ENCODE data around the gene SLC9A1.

SLC9A1 gene

DNA sequence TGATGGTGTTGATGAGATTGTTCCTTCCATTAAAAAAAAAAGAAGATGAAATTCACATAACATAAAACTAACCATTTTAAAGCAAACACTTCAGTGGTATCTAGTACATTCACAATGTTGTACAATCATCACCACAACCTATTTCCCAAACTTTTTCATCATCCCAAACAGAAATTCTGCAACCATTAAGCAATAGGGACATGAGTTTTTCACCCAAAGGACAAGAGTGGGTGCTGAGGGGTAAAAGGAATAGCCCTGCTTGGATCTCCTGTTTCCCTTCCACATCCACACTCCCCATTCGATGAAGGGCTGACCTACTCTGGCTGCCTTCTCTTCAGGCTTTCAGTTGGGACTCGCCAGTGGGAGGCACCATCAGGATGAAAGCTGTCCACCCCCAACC, 59.3 kb downstream of the SLC9A1 start:
- Histone ChIP-seq H3K4me3 (no peak overlapping the region), H3K27ac (no peak overlapping the region)

DNA sequence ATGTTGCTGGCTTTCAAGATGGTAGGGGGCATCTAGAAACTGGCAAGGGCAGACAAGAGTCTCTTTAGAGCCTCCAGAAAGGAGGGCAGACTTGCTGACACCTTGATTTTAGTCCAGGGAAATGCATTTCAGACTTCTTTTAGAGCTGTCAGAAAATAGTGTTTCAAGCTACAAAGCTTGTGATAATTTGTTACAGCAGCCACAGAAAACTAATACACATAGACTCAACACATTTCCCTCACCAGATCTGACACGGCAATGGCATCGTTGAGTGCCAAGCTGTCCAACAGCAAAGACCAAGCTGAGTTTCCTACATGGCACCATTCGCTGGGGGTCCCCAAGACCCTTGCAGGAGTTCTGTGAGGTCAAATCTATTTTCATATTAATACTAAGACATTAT, 62.0 kb downstream of the SLC9A1 start:
- Histone ChIP-seq H3K27ac (no peak overlapping the region), H3K4me3 (no peak overlapping the region)

DNA sequence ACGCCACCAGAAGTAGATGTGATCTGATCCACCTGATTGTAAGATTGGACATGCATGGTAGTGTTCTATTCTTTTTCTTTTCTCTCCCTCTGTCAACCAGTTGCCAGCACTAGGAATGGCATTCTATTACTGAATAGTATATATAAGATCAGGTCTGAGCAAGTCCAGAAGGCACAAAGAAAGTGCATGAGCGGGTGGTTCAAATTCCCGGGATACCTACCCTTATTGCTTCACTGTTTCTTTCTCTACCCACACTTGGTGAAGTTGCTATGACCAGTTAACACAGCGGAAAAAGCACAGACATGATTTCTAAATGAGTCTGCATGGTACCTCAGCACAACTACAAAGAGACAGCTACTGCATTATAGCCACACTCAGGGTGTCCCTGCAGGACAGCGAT, 64.0 kb downstream of the SLC9A1 start:
- Histone ChIP-seq H3K27ac (no peak overlapping the region), H3K4me3 (no peak overlapping the region)

GRCh38 chr1:27087371-27088220, 67.3 kb downstream of the SLC9A1 start:
- no peak overlapping the region for H3K4me3 ChIP-seq
- H3K27ac ChIP-seq = no peak overlapping the region

- H3K27ac ChIP-seq = no peak overlapping the region
These were observed 68.3 kb downstream of the SLC9A1 start for GRCh38 chr1:27086628-27087027.

DNA sequence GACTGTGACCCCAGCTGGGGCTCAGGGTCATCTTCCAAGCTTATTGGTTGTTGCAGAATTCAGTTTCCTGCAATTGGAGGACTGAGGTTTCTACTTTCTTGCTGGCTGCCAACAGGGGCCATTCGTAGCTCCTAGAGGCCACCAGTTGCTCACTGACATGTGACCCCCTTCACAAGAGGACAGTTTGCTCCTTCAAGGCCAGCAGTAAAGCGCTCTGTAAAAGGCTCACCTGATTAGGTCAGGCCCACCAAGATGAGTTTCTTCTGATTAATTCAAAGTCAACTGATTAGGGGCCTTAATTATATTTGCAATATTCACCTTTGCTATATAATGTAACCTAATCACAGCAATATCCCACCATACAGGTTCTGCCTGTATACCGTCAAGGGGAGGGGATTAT, 68.9 kb downstream of the SLC9A1 start:
- no peak overlapping the region for H3K27ac ChIP-seq
- H3K4me3 ChIP-seq = no peak overlapping the region

More at GRCh38 chr1:27086628-27087027, 68.3 kb downstream of the SLC9A1 start:
- H3K4me3 ChIP-seq = no peak overlapping the region

DNA sequence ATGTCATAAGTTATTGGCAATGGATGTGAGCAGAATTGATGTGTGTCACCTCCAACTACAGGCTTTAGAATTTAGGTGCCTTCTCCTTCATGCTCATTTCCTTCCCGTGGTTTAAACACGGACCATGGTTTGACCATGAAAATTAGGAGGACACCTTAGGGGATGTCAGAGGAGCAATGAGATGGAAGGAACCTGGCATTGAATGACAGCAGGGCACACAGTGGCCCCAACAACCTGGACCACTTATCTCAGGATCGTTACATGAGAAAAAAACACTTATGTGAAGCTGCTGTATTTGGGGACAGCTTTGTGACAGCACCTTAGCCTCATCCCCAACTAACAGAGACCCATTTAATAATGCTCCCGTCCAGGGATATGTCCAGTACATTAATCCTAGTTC, 70.8 kb downstream of the SLC9A1 start:
- Histone ChIP-seq H3K4me3 (no peak overlapping the region), H3K27ac (no peak overlapping the region)

GRCh38 chr1:27077968-27078367, 77.0 kb downstream of the SLC9A1 start:
- Histone ChIP-seq H3K27ac (no peak overlapping the region), H3K4me3 (no peak overlapping the region)

GRCh38 chr1:27076803-27077202, 78.1 kb downstream of the SLC9A1 start:
- Histone ChIP-seq H3K27ac (no peak overlapping the region), H3K4me3 (no peak overlapping the region)

DNA sequence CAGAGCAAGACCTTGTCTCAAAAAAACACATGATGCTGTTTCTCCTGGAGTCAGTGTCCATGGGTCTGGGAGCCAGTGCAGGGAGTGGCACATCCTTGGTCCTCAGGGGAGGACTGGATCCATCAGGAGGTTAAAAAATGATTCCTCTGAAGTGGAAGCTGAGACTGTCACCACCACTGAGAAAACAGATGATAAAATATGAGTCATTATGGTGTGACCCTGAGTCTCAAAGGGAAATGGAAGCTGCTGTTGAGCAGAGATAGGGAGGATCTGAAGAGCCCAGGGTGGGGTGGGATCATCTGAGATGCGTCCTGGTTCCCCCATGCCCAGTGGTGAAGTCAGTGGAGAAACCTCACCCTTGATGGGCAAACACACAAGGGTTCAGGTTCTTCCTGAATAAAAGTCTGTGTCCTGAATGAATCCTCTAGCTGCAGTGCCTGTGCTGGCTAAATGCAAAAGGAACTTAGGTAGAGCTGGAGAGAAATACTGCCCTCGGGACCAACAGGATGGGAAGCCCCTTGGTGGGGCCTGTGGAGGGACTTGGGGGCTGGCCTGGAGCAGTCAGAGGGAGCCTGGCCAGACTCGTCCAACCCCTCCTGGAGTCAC, 80.6 kb downstream of the SLC9A1 start:
- no peak overlapping the region for H3K4me3 ChIP-seq
- H3K27ac ChIP-seq = peak overlapping the region in 3 of 21 experiments; percentile 22 to 41 (median 28)

- no peak overlapping the region for H3K4me3 ChIP-seq
- H3K27ac ChIP-seq = peak overlapping the region in 7 of 21 experiments; percentile 16 to 62 (median 48)
These were observed 83.9 kb downstream of the SLC9A1 start for GRCh38 chr1:27071049-27071416.

- no peak overlapping the region for H3K4me3 ChIP-seq
- peak overlapping the region in 8 of 21 experiments; percentile 2 to 76 (median 50) for H3K27ac ChIP-seq
These were observed 84.4 kb downstream of the SLC9A1 start for GRCh38 chr1:27070390-27071048.

DNA sequence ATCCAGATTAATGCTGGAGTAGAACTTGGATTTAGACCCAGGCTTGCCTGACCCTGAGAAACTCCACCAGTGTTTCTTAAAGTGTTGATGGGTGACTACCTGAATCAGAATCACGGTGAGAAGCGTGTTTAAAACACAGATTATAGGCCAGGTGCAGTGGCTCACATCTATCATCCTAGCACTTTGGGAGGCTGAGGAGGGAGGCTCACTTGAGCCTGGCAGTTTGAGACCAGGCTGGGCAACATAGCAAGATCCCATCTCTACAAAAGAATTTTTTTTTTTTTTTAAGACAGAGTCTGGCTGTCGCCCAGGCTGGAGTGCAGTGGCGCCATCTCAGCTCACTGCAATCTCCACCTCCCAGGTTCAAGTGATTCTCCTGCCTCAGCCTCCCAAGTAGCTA, 86.0 kb downstream of the SLC9A1 start:
- H3K4me3 ChIP-seq = no peak overlapping the region
- no peak overlapping the region for H3K27ac ChIP-seq

- Histone ChIP-seq H3K27ac (peak overlapping the region in 3 of 21 experiments; percentile 20 to 59 (median 36)), H3K4me3 (no peak overlapping the region)
These were observed 88.8 kb downstream of the SLC9A1 start for GRCh38 chr1:27065999-27066630.

DNA sequence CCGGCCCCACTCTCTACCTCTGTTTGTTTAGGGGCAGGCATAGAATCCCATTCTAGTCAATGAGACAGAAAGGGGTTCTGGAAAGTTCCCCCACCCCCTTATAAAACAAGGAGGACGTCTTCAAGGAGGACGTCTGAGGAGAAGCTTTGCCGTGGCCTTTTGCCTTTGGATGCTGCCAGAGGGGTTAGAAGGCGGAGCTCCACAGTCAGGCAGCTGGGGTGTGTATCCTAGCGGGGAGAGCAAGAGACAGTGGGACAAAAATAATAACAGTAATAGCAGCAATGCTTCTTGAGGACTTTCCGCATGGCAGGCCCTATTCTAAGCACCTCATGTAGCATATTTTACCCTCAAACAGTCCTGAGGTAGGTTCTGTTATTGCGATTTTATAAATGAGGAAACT, 94.0 kb downstream of the SLC9A1 start:
- Histone ChIP-seq H3K27ac (peak overlapping the region in 6 of 21 experiments; percentile 11 to 69 (median 31)), H3K4me3 (no peak overlapping the region)

DNA sequence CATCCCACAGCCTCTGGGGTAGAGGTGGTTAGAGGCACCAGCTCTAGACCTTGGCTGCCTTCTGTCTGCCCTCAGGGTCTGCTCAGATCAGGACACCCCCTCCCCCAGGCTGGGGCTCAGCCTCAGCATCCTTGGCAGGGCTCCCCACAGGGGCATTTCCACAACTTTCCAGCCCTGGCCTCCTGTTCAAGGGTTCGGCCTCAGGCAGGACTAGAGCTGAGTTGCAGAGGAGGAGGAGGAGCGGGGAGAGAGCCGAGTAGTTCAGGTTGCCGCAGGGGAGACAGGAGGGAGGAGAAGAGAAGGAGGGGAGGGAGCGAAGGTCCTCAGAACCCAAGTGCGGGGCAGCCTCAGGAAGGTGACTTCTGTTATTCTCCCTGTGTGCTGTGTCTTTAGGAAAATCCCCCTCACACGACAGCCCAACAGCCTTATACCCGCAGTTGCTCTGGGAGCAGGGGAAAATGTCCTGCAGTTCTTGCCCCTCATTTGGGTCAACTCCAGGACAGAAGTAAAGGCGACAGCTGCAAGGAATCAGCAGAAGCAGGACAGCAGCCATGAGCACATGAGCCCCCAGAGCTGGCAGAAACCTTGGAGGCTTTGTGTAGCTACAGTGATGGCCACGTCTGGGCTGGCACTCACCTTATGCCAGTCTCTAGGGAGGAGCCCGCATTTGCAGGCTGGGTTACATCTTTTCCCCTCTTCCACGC, 95.8 kb downstream of the SLC9A1 start:
- Histone ChIP-seq H3K27ac (peak overlapping the region in 2 of 21 experiments; percentile 1 to 66), H3K4me3 (no peak overlapping the region)

DNA sequence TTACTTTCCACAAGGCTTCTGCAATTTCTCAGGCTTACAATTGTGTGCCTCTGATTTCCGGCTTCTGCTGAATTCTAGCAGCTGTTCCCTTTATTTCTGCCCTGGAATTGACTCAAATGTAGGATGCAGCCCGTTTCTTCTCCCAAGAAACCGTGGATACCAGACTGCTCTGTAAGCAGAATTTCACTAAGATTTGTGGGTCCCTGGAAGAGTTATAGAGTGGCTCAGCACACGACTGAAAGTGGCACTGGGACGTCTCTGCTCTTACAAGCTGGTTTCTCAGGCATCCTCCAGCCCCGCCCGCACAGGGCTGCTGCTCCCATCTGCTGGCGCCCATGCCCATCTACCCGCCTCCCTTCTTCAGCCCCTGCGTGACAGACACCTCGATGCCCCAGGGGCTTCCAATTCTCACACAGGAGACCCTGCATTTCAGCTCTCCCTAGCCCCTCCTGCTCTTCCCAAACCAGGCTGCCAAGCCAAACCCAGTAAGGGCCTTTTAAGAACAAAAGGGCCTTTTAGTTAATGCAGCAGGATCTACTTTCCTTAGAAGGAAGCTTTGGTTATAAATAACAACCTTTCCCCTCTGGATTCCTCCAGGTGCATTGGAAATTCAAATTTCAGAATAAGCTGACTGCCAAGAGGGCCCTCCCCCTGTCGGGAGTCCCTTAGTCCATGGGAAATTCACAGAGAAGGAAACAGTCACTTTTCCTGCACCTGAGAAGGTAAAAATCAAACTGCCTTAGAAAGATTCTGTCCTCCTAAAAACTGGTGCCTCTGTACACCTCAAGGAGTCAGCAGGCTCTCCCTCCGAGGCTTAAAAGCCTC, 96.9 kb downstream of the SLC9A1 start:
- H3K4me3 ChIP-seq = no peak overlapping the region
- peak overlapping the region in 7 of 21 experiments; percentile 10 to 75 (median 44) for H3K27ac ChIP-seq

DNA sequence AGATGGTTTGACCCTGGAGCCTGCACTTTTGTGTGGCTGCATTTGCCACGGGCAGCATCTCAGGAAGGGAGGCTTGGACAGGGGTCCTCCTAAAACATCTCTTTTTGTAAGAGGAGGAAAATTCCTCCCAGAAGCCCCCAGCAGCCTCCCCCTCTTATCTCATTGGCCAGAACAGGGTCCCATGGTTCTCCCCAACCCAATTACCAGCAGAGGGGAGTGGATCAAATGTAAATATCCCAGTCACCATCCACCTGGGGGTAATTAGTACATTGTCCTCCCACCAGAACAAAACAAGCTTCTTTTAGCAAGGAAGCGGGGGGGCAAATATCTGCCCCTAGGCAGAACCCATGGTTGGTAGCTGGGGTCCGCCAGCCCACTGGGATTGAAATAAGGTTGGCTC, 97.5 kb downstream of the SLC9A1 start:
- peak overlapping the region in 7 of 21 experiments; percentile 10 to 75 (median 44) for H3K27ac ChIP-seq
- no peak overlapping the region for H3K4me3 ChIP-seq

Measured in skin epidermis (tissue), 12 donors.